Neural cell (in vitro differentiated cells): ENCODE measurements around the gene KCNT1. TPM values are rescaled to one million over a fixed set of nuclear protein-coding genes. Genes with fewer than 3 reads are reported as not detected.

ENCODE experiments used
- H2AFZ ChIP-seq: fragments of 200-600, 300-800 bp; sonication (generic), shearing (Covaris generic); 2 replicates; pipeline ENCODE4 v1.6.0; 2014; ENCODE audit warnings: low read depth, mild to moderate bottlenecking, antibody characterized with exemption, low read length, moderate library complexity
- H3F3A ChIP-seq: fragments of 200-600 bp; shearing (Covaris generic); 2 replicates; pipeline ENCODE4 v1.6.1; 2016; ENCODE audit warnings: mild to moderate bottlenecking, moderate library complexity, mixed read lengths, antibody characterized with exemption, low read length; ENCODE audit not compliant: insufficient read depth, poor library complexity, severe bottlenecking
- H3K27ac ChIP-seq: fragments of 200-600, 300-800 bp; sonication (generic), shearing (Covaris generic); 2 replicates; pipeline ENCODE4 v1.5.1; 2014; ENCODE audit warnings: mild to moderate bottlenecking, low read length, moderate library complexity
- H3K27me3 ChIP-seq: fragments of 300-800, 200-600 bp; sonication (generic), shearing (Covaris generic); 2 replicates; pipeline ENCODE4 v1.6.0; 2014; ENCODE audit warnings: mild to moderate bottlenecking, low read depth, low read length, moderate library complexity; ENCODE audit not compliant: insufficient read depth
- H3K36me3 ChIP-seq: fragments of 300-800, 200-600 bp; sonication (generic), shearing (Covaris generic); 2 replicates; pipeline ENCODE4 v1.5.1; 2014; ENCODE audit warnings: mild to moderate bottlenecking, antibody characterized with exemption, low read length, moderate library complexity; ENCODE audit not compliant: insufficient read depth
- H3K4me2 ChIP-seq: fragments of 300-800, 200-600 bp; sonication (generic), shearing (Covaris generic); 2 replicates; pipeline ENCODE4 v1.6.0; 2014; ENCODE audit warnings: mild to moderate bottlenecking, low read length
- H3K4me3 ChIP-seq: fragments of 300-800, 200-600 bp; sonication (generic), shearing (Covaris generic); 2 replicates; pipeline ENCODE4 v1.5.1; 2014; ENCODE audit warnings: mild to moderate bottlenecking, low read length, moderate library complexity
- H3K79me2 ChIP-seq: fragments of 200-600 bp; shearing (Covaris generic); replicated peaks from 2 replicates; pipeline ENCODE4 v1.6.0; 2014; ENCODE audit warnings: mild to moderate bottlenecking, low read length, moderate library complexity; ENCODE audit not compliant: insufficient read depth
- H3K9ac ChIP-seq: fragments of 300-800, 200-600 bp; sonication (generic), shearing (Covaris generic); 2 replicates; pipeline ENCODE4 v1.6.1; 2016; ENCODE audit warnings: mild to moderate bottlenecking, low read length, mixed read lengths
- H3K9me2 ChIP-seq: fragments of 200-600 bp; shearing (Covaris generic); 2 replicates; pipeline ENCODE4 v1.6.1; 2016; ENCODE audit warnings: mild to moderate bottlenecking, low read length, mixed read lengths; ENCODE audit not compliant: insufficient read depth
- H3K9me3 ChIP-seq: fragments of 200-600, 300-800 bp; sonication (generic), shearing (Covaris generic); 2 replicates; pipeline ENCODE4 v1.6.1; 2016; ENCODE audit warnings: mild to moderate bottlenecking, mixed run types, low read length, moderate library complexity, mixed read lengths
- H4K20me1 ChIP-seq: fragments of 200-600 bp; shearing (Covaris generic); 2 replicates; pipeline ENCODE4 v1.6.1; 2016; ENCODE audit warnings: mild to moderate bottlenecking, mixed run types; ENCODE audit not compliant: insufficient read depth
- EP300 ChIP-seq: fragments of 450-650 bp; conservative IDR thresholded peaks from 2 replicates; pipeline ENCODE4 v1.6.1; 2014; ENCODE audit warnings: antibody characterized with exemption, mild to moderate bottlenecking, moderate library complexity; ENCODE audit not compliant: poor library complexity, severe bottlenecking
- EZH2 ChIP-seq: fragments of 200-600, 300-800 bp; shearing (Covaris generic), sonication (generic); IDR thresholded peaks from 2 replicates; pipeline ENCODE4 v1.6.1; 2014; ENCODE audit warnings: antibody characterized with exemption, low read length, borderline replicate concordance, mild to moderate bottlenecking; ENCODE audit not compliant: insufficient read depth, poor library complexity, severe bottlenecking
- MXI1 ChIP-seq: fragments of 450-650 bp; conservative IDR thresholded peaks from 2 replicates; pipeline ENCODE4 v1.6.1; 2014; ENCODE audit warnings: antibody characterized with exemption, mild to moderate bottlenecking; ENCODE audit not compliant: poor library complexity, severe bottlenecking
- POLR2AphosphoS5 ChIP-seq: IDR thresholded peaks from 2 replicates; pipeline ENCODE4 v1.6.1; 2012
- RAD21 ChIP-seq: fragments of 450-650 bp; conservative IDR thresholded peaks from 2 replicates; pipeline ENCODE4 v1.6.1; 2014; ENCODE audit warnings: antibody characterized with exemption, mild to moderate bottlenecking, moderate library complexity
- SMC3 ChIP-seq: fragments of 450-650 bp; conservative IDR thresholded peaks from 2 replicates; pipeline ENCODE4 v1.6.1; 2014; ENCODE audit warnings: antibody characterized with exemption, mild to moderate bottlenecking, moderate library complexity; ENCODE audit not compliant: poor library complexity
- TAF1 ChIP-seq: IDR thresholded peaks from 2 replicates; pipeline ENCODE4 v1.6.1; 2012; ENCODE audit warnings: low read depth
- polyA plus RNA-seq: library from polyadenylated mRNA; depleted of rRNA; stranded (reverse); fragments of >200 nt; gene quantifications from 2 replicates; pipeline ENCODE4 v1.2.3, GENCODE V29; 2014
- TF ChIP-seq, protein P1 (sequence below): IDR thresholded peaks from 2 replicates; pipeline ENCODE4 v1.6.1; 2012; ENCODE audit warnings: borderline replicate concordance
- TF ChIP-seq, protein P2 (sequence below): fragments of 450-650 bp; IDR thresholded peaks from 2 replicates; pipeline ENCODE4 v1.5.1; 2014; ENCODE audit warnings: antibody characterized with exemption, mild to moderate bottlenecking, moderate library complexity; ENCODE audit not compliant: poor library complexity, severe bottlenecking

Gene KCNT1
- polyA plus RNA-seq, 1 donor from 2014 or later = 0.67 TPM

- Histone ChIP-seq H3K79me2 (no peaks in the 10 kb centered on the region), H3K27me3 (no peaks in the 10 kb centered on the region), H3K27ac (no peak overlapping the region), H2AFZ (no peak overlapping the region), H3K9me2 (no peaks in the 10 kb centered on the region), H3K9me3 (no peaks in the 10 kb centered on the region), H3K4me3 (no peak overlapping the region), H3F3A (no peaks in the 10 kb centered on the region), H4K20me1 (no peaks in the 10 kb centered on the region), H3K9ac (no peak overlapping the region), H3K36me3 (no peaks in the 10 kb centered on the region), H3K4me2 (no peak overlapping the region)
- TF ChIP-seq SMC3 (no peak), POLR2AphosphoS5 (peak; percentile 31)
Measured at GRCh38 chr9:135805422-135806022, 103.5 kb downstream of the KCNT1 start.

DNA sequence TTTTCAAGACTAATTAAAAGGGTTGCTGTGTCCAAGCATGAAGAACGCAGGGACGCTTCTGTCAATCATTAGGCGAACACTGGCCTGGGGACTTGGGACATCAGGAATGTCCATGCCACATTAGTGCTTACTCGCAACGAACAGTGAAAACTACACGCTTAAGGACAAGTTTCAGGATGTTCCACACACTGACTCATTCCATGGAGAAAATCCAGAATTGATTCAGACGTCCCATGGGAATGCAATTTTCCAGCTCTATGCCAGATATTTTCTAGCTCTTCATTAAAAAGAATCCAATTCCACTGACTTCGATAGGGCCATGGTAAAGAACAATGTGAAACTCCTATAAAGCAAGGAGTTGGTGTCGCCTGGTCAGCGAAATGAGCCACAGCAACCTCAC is 107.2 kb downstream of the KCNT1 start:
- Histone ChIP-seq H4K20me1 (no peaks in the 10 kb centered on the region), H3K79me2 (no peaks in the 10 kb centered on the region), H2AFZ (no peak overlapping the region), H3K4me2 (no peak overlapping the region), H3F3A (no peaks in the 10 kb centered on the region), H3K27ac (no peak overlapping the region), H3K27me3 (no peaks in the 10 kb centered on the region), H3K9ac (no peak overlapping the region), H3K9me2 (no peaks in the 10 kb centered on the region), H3K36me3 (peaks cover 10% of the 10 kb centered on the region), H3K9me3 (no peaks in the 10 kb centered on the region), H3K4me3 (no peak overlapping the region)
- TF ChIP-seq EP300 (no peak), SMC3 (no peak), EZH2 (no peak), TAF1 (no peak), POLR2AphosphoS5 (no peak), MXI1 (no peak), RAD21 (no peak)
- TF ChIP-seq, protein P1, sequence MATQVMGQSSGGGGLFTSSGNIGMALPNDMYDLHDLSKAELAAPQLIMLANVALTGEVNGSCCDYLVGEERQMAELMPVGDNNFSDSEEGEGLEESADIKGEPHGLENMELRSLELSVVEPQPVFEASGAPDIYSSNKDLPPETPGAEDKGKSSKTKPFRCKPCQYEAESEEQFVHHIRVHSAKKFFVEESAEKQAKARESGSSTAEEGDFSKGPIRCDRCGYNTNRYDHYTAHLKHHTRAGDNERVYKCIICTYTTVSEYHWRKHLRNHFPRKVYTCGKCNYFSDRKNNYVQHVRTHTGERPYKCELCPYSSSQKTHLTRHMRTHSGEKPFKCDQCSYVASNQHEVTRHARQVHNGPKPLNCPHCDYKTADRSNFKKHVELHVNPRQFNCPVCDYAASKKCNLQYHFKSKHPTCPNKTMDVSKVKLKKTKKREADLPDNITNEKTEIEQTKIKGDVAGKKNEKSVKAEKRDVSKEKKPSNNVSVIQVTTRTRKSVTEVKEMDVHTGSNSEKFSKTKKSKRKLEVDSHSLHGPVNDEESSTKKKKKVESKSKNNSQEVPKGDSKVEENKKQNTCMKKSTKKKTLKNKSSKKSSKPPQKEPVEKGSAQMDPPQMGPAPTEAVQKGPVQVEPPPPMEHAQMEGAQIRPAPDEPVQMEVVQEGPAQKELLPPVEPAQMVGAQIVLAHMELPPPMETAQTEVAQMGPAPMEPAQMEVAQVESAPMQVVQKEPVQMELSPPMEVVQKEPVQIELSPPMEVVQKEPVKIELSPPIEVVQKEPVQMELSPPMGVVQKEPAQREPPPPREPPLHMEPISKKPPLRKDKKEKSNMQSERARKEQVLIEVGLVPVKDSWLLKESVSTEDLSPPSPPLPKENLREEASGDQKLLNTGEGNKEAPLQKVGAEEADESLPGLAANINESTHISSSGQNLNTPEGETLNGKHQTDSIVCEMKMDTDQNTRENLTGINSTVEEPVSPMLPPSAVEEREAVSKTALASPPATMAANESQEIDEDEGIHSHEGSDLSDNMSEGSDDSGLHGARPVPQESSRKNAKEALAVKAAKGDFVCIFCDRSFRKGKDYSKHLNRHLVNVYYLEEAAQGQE = no peak
- TF ChIP-seq, protein P2, sequence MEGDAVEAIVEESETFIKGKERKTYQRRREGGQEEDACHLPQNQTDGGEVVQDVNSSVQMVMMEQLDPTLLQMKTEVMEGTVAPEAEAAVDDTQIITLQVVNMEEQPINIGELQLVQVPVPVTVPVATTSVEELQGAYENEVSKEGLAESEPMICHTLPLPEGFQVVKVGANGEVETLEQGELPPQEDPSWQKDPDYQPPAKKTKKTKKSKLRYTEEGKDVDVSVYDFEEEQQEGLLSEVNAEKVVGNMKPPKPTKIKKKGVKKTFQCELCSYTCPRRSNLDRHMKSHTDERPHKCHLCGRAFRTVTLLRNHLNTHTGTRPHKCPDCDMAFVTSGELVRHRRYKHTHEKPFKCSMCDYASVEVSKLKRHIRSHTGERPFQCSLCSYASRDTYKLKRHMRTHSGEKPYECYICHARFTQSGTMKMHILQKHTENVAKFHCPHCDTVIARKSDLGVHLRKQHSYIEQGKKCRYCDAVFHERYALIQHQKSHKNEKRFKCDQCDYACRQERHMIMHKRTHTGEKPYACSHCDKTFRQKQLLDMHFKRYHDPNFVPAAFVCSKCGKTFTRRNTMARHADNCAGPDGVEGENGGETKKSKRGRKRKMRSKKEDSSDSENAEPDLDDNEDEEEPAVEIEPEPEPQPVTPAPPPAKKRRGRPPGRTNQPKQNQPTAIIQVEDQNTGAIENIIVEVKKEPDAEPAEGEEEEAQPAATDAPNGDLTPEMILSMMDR = no peak
